GM21576 (cell line): ENCODE measurements around the gene USP20.
"Not testable (repeated sequence)": the region's sequence is repeated elsewhere in the genome, so short reads cannot be mapped to it uniquely, and the experiment has no call there.

Source experiments
- ATAC-seq: cut with Tn5 transposase; IDR thresholded peaks from one replicate; pipeline ENCODE4 v1.9.1; 2021; ENCODE audit warnings: mild to moderate bottlenecking, moderate library complexity; ENCODE audit not compliant: unreplicated experiment

USP20 gene

DNA sequence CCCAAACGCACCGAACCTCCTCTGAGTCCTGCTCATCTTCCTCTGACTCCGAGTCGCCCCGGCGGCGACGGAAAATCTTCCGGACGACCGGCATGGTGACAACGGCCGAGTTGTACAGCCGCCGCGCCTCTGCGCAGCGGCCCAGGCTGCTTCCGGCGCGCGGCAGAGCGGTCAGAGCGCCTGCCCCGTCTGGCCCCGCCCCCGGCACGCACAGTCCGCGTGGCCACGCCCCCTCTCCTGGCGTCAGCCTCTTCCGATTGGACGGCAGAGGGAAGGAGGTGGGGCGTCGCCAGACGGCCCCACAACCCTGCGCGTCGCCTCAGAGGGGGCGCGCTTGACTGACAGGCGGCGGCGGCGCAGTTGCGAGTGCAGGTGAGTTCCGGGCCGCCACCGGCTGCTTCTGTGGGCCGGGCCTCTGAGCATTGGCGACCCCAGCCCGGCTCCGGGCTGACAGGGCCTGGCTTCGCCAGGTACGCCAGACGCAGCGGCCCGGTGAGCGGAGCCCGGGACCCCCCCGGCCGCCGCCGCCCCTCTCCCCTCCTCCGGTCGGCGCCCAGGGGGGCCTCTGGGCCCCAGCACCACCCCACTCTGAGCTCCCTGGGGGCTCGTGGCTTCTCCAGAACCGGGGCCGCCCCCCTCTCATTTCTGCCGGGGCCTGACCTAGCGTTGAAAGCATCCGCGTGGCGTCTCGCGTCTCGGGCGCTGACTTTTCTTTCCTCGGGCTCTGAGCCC, at the start of gene USP20, which contains the start of gene C9orf78:
USP20 (plus strand) TSS at position 331 of the 732 bp plus-strand sequence. CDS start 17,098 bp downstream, outside the sequence.
C9orf78 (minus strand) TSS at position 148 of the 732 bp plus-strand sequence; CDS start at position 94, 54 bp downstream.
- peak; percentile 89 for ATAC-seq

DNA sequence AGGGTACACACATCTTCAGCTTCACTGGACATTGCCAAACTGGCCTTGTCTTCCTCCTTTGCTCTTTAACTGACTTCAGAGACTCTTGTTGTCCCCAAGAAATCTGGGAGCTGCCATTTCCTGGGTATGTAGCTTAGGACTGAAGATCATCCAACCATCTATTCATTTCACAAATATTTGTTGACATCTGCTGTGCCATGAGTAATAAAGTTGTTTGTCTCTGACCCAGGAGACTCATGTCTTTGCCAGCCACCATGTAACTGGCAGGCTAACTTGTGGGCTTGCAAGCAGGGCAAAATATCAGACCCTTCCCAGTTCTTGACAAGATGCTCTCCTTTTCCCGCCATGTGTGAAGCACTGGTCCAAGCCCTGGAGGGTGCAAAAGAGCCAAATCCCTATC, 49.4 kb upstream of the USP20 start:
- no peak for ATAC-seq

DNA sequence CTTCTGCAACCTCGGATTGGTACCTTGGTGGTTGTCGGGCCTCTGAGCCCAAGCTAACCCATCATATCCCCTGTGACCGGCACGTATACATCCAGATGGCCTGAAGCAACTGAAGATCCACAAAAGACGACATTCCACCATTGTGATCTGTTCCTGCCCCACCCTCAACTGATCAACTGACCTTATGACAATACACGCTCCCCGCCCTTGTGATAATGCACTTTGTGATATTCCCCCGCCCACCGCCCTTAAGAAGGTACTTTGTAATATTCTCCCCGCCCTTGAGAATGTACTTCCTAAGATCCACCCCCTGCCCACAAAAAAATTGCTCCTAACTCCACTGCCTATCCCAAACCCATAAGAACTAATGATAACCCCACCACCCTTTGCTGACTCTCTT, 48.8 kb upstream of the USP20 start:
- ATAC-seq = no peak

DNA sequence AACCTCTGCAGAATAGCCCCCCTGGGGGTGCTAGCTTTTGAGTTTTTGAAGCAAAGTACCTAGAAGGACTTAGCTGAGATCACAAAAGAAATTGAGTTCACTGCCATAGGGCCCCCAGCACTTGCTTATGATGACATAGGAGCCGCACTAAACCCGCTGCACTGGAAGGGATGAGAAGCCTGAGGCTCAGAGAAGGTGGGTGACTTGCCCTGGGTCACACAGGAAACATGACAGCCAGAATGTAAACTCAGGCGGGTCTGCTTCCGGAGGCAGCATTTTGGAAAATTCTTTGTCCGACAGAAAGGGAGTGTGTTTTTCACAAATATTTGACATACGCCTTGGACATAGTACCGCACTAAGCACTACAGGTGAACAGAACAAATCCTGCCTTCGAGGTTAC, 40.7 kb upstream of the USP20 start:
- ATAC-seq = no peak

DNA sequence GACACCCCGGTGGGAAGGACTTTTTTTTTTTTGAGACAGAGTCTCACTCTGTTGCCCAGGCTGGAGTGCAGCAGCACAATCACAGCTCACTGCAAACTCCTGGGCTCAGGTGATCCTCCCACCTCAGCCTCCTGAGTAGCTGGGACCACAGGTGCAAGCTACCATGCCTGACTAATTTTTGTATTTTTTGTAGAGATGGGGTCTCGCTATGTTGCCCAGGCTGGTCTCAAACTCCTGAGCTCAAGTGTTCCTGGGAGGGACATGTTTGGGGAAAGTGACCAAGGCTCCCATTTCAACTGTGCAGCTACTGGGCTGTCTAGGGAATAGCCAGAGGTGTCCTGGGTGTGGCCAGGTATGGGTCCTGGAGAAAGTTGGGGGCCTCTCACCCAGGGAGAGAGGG, 39.2 kb upstream of the USP20 start:
- ATAC-seq = not testable (repeated sequence)

DNA sequence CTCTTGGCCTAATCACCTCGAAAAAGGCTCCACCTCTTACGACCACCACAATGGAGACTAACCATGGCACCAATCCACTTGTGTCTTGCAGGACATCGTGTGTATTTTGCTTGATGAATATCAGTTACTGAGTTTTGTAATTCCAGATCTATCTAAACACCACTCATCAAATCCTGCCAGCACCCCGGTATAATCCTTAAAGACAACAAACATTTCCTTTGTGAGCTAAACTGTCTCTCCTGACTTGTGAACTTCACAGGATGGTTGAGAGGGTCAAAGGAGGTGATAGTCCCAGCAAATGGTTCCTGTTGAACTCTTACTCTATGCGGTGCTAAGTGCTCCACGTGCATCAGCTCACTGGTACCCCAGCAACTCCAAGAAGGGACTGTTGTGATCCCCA, 36.3 kb upstream of the USP20 start:
- no peak for ATAC-seq

DNA sequence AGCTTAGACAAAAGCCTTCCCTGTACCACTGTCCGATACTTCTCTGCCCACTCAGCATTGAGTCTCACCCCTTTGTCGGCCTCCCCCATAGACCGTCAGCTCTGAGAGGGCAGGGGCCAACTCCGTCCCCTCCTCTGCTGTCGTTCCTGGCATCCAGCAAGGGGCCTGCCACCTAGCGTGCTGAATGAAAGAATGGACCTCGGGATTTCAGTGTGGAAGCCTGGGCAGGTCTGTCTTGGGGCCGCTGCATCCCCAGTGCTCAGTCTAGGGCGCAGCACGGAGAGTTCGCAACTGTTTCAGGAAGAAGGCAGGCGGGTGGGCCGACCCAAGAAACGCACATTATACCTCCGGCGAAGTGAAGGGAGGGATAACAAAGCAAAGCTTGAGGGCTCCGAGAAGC, 33.8 kb upstream of the USP20 start:
- ATAC-seq = no peak

DNA sequence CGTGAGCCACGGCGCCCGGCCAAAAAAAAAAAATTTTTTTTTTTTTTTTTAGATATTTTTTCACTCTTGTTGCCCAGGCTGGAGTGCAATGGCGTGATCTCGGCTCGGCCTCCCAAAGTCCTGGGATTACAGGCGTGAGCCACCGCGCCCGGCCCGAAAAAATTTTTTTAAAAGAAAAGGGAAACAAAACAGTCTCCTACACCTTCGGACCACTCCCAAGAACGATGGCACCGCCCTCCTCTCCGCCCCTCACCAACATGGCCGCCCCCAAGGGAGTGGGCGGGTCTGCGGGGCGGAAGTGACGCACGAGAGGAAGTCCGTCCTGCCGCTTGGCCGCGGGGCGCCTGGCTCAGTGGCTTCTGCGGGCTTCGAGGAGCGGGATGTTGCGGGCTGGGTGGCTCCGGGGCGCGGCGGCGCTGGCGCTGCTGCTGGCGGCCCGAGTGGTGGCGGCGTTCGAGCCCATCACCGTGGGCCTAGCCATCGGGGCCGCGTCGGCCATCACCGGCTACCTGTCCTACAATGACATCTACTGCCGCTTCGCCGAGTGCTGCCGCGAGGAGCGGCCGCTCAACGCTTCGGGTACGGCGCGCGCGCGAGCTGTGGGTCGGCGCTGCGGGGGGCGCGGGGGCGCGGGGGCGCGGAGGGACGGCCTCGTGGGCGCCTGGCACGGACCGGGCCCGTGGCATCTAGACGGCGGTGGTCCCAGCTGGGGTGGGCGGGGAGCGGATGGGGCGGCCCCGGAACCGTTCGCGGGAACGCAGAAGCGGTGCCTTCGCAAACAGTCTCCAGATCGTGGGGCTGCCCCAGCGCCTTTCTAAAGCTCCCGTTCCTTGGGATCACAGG, 32.2 kb upstream of the USP20 start, which contains the start of gene TOR1B:
TOR1B (plus strand) TSS at position 352 of the 843 bp plus-strand sequence; CDS start at position 381, 29 bp downstream.
- ATAC-seq = peak; percentile 90

DNA sequence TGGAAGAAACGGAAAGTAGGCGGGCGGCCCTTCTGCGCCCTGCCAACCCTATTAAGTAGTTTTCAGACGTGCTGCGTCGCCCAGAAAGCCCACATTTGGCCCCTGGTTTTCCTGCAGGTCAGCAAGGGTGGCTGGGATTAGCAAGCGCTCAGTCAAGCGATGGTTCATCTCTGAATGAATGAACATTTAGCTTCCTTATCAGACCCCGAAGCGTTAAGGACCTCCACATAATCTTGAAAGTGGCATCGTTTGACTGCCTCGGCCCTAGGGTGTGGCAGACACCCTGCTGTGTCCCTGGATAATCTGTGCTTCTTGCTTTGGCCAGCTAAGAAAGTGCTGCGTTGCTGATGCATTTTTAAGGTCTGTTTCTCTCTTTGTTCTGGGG, 31.6 kb upstream of the USP20 start:
- peak; percentile 3 for ATAC-seq

DNA sequence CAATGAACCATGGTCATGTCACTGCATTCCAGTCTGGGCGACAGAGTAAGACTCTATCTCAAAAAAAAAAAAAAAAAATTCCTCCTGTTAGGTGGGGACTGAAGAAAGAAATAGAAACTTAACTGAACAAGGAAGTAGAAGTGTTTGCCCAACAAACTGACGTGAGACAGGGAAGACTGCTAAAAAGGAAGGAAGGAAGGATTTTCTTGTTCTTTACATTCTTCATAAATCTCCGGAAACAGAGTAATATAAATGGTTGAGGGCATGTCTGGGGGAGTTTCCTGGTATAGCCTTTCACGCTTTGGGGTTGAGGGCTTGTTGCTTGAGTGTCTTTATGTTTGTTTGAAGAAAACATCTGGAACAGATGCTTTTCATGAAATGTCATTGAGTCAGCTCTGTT, 29.2 kb upstream of the USP20 start:
- no peak for ATAC-seq

DNA sequence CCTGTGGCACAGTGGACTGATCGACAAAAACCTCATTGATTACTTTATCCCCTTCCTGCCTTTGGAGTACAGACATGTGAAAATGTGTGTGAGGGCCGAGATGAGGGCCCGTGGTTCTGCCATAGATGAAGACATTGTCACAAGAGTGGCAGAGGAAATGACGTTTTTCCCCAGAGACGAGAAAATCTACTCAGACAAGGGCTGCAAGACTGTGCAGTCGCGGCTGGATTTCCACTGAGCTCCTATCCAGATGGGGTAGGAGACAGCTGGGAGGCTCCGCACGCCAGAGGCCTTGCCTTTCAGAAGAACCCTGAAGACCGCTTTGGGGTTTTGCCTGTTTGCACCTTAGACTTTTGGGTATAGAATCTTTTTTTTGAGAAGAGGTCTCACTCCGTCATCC, 25.9 kb upstream of the USP20 start:
- ATAC-seq = no peak

DNA sequence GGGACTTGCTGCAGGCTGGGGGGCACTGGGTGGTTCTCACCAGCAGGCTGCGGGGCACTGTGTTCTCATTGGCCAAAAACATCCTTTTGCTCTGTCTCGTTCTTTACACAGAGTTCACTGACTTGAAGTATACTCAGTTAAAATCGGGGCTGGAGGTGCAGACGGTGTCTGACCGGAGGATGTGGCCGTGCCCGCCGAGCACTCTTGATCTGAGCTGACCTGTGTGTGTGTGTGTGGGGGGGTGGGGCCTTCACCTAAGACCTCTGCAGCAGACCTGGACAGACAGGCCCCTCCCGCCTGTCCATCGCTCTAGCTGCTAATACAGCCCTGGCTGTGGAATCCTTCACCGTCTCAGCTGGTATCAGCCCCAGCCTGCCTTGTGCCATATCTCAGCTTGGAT, 25.1 kb upstream of the USP20 start:
- no peak for ATAC-seq

DNA sequence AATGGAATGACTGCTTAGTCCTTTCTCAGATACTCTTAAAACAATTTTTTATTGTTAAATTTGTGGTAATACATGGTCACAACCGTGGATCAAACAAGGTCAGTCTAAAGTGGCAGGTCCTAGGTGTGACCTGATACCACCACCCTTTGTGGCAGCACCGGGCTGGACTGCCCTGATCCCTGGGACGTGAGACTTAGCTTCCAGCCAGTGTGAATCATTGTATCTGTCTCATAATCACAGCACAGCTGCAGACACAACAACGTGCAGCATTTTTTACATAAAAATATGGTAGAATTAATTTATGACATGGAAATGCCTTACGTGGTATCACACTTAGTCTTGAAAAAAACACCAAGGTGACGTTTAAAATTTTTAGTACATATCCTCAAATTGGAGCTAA, 24.5 kb upstream of the USP20 start:
- ATAC-seq = no peak

DNA sequence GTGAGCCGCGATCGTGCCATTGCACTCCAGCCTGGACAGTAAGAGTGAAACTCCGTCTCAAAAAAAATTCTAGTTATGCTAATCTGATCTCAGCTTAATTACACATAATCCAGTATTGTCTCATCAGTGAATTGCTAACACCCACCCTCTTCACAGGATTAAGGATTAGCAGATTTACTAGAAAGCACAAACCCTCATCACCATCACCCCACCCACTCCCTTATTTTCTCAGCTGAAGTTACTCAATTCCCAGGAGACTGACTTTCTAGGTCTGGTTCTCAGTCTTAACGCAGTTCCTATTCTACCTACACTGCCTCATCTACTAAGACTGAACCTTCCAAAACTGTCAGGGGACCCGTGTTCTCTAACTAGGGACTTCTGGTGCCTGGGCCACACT, 23.3 kb upstream of the USP20 start:
- ATAC-seq = no peak

DNA sequence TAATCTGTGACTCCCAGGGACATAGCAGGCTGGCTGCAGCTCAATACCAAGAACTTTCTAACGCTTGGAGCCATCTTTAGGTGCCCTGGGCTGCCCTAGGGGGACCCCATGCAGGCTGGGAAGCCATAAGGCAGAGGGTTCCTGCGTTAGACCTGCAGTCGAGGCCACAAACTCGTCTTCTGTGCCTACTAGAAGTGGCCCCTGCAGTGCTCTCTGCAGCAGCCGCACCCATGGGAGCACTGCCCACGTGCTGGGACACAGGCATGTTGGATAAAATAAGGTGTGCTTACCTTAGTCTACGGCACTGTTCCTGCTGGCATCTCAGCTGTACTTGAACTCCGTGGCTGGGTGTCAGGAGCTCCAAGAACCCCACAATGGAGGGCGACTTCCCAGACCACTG, 22.9 kb upstream of the USP20 start:
- no peak for ATAC-seq

DNA sequence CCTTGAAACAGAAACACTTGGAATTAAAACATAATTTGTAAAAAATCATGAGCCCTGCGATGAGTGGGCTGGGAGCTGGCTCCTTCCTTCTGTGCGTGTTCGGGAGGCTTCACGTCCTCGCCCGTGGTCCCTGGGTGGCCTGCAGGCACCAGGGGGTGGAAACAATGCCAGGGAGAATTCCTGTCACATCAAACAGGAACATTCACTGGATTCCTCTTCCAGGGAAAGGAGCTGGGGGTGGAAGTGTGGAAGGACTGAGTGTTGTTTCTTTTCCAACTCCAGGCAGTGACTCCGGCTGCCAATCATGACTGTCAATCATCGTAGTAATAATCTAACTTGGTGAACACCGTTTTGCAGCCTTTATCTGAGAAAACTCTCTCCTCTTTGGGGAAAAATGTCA, 21.6 kb upstream of the USP20 start:
- ATAC-seq = no peak

DNA sequence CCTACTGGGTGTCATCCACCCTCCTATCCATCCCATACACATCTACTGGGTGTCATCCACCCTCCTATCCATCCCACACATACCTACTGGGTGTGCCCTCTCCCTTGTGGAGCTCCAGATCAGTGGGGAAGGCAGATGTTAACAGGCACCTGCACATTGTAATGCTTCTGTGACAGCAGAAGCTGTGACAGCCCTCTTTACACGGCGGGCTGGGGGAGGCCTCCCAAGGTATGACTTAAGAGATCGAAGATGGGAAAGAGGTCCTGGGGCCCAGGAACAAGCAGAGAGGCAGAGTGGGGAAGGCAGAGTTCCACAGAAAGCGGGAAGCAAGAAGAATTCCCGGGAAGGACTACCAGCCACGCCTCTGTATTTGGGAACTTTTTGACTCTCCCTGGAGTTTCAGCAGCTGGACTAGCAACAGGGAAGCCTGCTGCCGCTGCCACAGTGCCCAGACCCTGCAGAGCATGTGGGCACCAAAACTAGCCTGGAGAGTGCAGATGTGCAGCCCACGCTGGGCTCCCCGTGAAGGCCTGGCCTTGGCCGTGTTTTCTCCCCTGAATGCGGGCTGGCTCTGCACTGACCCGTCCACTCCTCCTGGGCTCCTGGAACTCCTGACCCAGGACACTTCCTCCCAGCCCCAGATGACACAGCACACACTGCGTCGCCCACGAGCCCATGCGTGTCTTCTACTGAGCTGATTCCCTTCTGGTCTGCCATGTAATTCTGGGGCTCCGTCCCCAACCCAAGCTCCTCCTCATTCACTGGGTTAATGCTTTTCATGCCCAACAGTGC, 20.6 kb upstream of the USP20 start:
- no peak for ATAC-seq

DNA sequence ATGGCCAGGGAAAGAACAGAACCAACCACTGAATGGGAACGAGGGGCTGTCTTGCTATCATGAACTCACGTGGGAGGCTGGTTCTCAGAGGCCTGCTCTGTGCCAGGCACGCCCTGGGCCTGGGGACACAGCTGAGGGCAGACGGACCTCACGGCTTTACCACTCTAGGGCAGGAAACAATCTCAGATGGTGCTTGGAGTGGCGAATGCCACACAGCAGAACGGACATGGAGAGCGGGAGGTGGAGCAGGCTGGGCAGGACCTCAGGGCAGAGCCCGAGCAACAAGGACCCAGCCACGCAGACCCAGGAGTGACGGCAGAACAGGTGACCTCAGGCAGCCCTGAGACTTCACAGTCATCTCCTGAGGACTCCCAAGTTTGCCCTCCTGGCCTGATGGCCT, 20.0 kb upstream of the USP20 start:
- no peak for ATAC-seq

DNA sequence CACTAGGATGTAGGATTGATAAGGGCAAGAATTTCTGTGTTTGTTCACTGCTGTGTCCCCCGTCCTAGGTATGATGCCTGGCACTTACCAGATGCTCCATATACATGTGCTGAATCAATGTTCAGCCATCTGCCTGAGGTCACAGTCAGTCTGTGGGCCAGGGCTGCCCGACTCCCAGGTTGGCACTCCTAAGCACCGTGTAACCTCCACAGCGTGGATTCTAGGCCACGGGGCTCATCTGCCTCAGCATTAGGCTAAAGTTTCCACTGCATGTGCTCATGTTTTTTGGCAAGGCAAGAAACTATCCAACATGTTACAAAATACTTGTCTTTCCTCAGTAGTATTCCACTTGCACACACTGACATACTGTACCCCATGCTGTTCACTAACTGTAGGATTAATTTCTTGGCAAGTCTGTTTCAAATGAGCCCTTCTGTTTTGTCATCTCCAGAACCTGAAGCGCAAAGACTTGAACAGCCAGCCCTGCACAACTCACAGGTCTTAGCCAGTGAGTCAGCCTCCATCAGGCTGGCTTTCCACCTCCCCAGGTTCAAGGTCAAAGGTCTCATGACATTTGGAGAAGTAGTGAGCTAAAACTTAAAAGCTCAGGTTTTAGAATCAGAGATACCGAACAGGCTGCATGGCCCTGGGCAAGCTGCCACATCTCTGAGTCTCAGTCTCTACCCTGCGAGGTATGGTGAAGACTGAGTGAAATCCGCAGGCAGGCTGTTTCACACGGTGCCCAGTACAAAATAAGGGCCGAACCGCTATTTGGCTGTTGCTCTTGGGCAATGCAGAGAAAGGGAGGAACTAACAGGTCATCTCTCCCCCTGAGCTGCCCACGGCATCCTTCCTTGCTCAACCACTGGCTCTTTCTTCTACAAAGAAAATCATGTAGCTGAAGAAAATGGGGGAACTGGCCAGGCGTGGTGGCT, 18.5 kb upstream of the USP20 start:
- no peak for ATAC-seq

DNA sequence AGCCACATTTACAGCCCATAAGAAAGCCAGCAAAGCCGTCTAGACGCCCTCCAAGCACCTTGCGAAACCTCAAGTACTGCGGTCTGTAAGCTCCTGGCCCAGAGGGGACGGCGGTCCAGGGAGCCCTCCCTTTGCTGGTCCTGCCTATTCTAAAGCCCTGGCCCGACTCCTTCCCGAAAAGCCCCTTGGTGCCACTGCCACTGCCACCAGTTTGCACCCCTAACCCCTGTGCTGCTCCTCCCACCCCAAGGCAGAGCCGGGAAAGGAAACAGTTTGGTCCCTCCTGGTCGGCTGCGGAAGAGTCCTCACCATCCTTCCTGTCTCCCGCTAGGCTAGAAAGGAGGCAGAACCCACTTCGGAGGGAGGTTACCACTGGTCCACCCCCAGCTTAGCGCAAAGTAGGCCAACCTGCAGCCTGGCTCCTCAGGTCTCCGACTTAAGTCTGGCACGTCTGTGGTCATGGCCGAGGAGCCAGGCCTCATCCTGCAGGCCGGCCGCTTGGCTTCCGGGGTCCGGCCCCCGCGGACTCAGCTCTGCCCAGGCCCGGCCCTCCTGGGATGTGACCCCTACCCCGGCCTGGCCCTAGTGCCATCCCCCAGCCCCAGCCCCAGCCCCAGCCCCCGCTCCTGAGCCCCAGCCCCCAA, 12.2 kb upstream of the USP20 start:
- no peak for ATAC-seq
